Stomach (tissue), 9 donors: ENCODE data around the gene CLASP2. TPM values are rescaled to one million over a fixed set of nuclear protein-coding genes. Genes with fewer than 3 reads are reported as not detected.
"Not testable (repeated sequence)": the region's sequence is repeated elsewhere in the genome, so short reads cannot be mapped to it uniquely, and the experiment has no call there.

Experiments used
- DNase-seq, 2 donors: peaks; one replicate each; pipeline versions ENCODE4 v3.0.0 to v3.0.0-alpha.2; 2013 to 2019
- H3K27ac ChIP-seq, 5 donors: fragments of 200-600 bp in 4 of 5; sonication (generic) in 4 of 5; one replicate each; pipeline ENCODE4 v1.5.1; 2013 to 2019; ENCODE audit warnings: mild to moderate bottlenecking in 1 of 5, moderate library complexity in 1 of 5
- H3K27me3 ChIP-seq, 3 donors: fragments of 200-600 bp; sonication (generic); one replicate each; pipeline ENCODE4 v1.5.1; 2017 to 2019; ENCODE audit warnings: mixed run types in 1 of 3
- H3K36me3 ChIP-seq, 4 donors: fragments of 200-600 bp; sonication (generic); 1 replicate in 3 of 4; 2 replicates in 1 of 4; pipeline ENCODE4 v1.5.1; 2016 to 2019
- H3K4me1 ChIP-seq, 4 donors: fragments of 200-600 bp; sonication (generic); one replicate each; pipeline ENCODE4 v1.5.1; 2016 to 2019
- H3K4me3 ChIP-seq, 4 donors: fragments of 200-600 bp; sonication (generic) in 3 of 4; one replicate each; pipeline ENCODE4 v1.5.1; 2016 to 2019; ENCODE audit warnings: mild to moderate bottlenecking in 1 of 4
- H3K9me3 ChIP-seq, 4 donors: fragments of 200-600 bp; sonication (generic); one replicate each; pipeline ENCODE4 v1.5.1; 2016 to 2019
- CTCF ChIP-seq, 7 experiments: fragments of 450-650 bp in 4 of 7; fragments of 200-600 bp in 3 of 7; sonication (generic) in 3 of 7; IDR thresholded peaks; one replicate each; pipeline ENCODE4 v1.5.1; 2016 to 2019; ENCODE audit warnings: antibody characterized with exemption in 7 of 7, control low read depth in 2 of 7, mild to moderate bottlenecking in 1 of 7
- EP300 ChIP-seq: sonication (generic); formaldehyde crosslinking; IDR thresholded peaks from one replicate; pipeline ENCODE4 v1.6.1; 2017; ENCODE audit warnings: antibody characterized with exemption
- POLR2A ChIP-seq, 4 donors: fragments of 450-650 bp; IDR thresholded peaks; one replicate each; pipeline ENCODE4 v1.6.1; 2016; ENCODE audit warnings: antibody characterized with exemption in 4 of 4, control low read depth in 2 of 4, mild to moderate bottlenecking in 1 of 4, moderate library complexity in 1 of 4
- POLR2AphosphoS5 ChIP-seq, 3 donors: sonication (generic); formaldehyde crosslinking; IDR thresholded peaks; one replicate each; pipeline ENCODE4 v1.6.1; 2016; ENCODE audit warnings: antibody characterized with exemption in 3 of 3
- WGBS, 5 donors: extraction: QIAGEN DNeasy Blood & Tissue Kit in 3 of 5; methylation state at CpG; one replicate each; pipeline versions ENCODE4 v1.1.5 to v1.1.7; 2013 to 2018; 5-methylcytosine and 5-hydroxymethylcytosine counted together
- intact Hi-C: fragments of 100-400 bp; cut with DNase I; formaldehyde crosslinking; loops from one replicate; pipeline ENCODE4 v1.15.1; 2023; ENCODE audit warnings: low total_unique reads
- polyA plus RNA-seq, 3 donors: library from polyadenylated mRNA; stranded (reverse); fragments of 200-250 nt; gene quantifications; one replicate each; pipeline ENCODE4 v1.2.3, GENCODE V29; 2013
- small RNA-seq, 4 donors: library from RNA; depleted of rRNA; stranded (forward); fragments of <200 nt; gene quantifications; one replicate each; pipeline ENCODE3, GENCODE V24; 2016
- total RNA-seq, 5 donors: library from RNA; depleted of rRNA; stranded (reverse); fragments of >200 nt; gene quantifications; one replicate each; pipeline versions ENCODE4 v1.1.0 to v1.2.3, GENCODE V29; 2014 to 2016
- donor health status: healthy with polysubstance abuse.
- donor health status: Bipolar disorder and iron deficiency.
- donor health status: healthy.

CLASP2 gene
- total and polyA plus RNA-seq, 8 donors, result 6.3 to 136 (median 44.1) TPM

- Histone ChIP-seq H3K36me3 (no peaks in the 10 kb centered on the region), H3K27me3 (no peaks in the 10 kb centered on the region), H3K27ac (no peak overlapping the region), H3K9me3 (peaks cover 11 to 37% (median 24%) of the 10 kb centered on the region in 4 donors), H3K4me3 (no peak overlapping the region), H3K4me1 (no peaks in the 10 kb centered on the region)
- DNase-seq, result no peak
- intact Hi-C loops, result no loop called here
- TF ChIP-seq POLR2AphosphoS5 (IDR thresholded peaks at IDR 0.05) (no peak), CTCF (IDR thresholded peaks at IDR 0.05) (no peak), POLR2A (IDR thresholded peaks at IDR 0.05) (no peak), EP300 (no peak)
- 61 to 79% (median 71%) methylated on average over 1 to 2 of the region's 2 CpGs for WGBS, 5 donors
These were observed 261.3 kb downstream of the CLASP2 start for GRCh38 chr3:33456756-33457155.

- 96 to 98% (median 96%) methylated on average over 10 to 19 of the region's 19 CpGs for WGBS, 5 donors
- no peak for DNase-seq
- Histone ChIP-seq H3K36me3 (no peaks in the 10 kb centered on the region), H3K9me3 (peaks cover under 1 to 10% (median 7%) of the 10 kb centered on the region in 4 donors), H3K4me3 (no peak overlapping the region), H3K27me3 (no peaks in the 10 kb centered on the region), H3K4me1 (no peaks in the 10 kb centered on the region), H3K27ac (no peak overlapping the region)
- intact Hi-C loops, result no loop called here
- TF ChIP-seq CTCF (IDR thresholded peaks at IDR 0.05) (no peak), POLR2AphosphoS5 (IDR thresholded peaks at IDR 0.05) (no peak), EP300 (no peak)
These were observed 264.7 kb downstream of the CLASP2 start for GRCh38 chr3:33453331-33453761.

- 79 to 91% (median 89%) methylated on average over 1 of the region's 1 CpG for WGBS, 5 donors
- H3K4me3 ChIP-seq, H3K9me3 ChIP-seq, H3K27ac ChIP-seq, H3K36me3 ChIP-seq, H3K27me3 ChIP-seq, DNase-seq, H3K4me1 ChIP-seq, intact Hi-C loops: not testable (repeated sequence)
These were observed 266.1 kb downstream of the CLASP2 start for GRCh38 chr3:33451994-33452393.

GRCh38 chr3:33447958-33448357 lies 270.1 kb downstream of the CLASP2 start:
- H3K36me3 ChIP-seq, result no peaks in the 10 kb centered on the region
- intact Hi-C loops, result no loop called here
- H3K27me3 ChIP-seq, result no peaks in the 10 kb centered on the region
- H3K4me1 ChIP-seq, result no peaks in the 10 kb centered on the region
- DNase-seq, result no peak
- H3K27ac ChIP-seq, result no peak overlapping the region
- 93 to 98% (median 96%) methylated on average over 15 of the region's 15 CpGs for WGBS, 5 donors
- no peaks in the 10 kb centered on the region for H3K9me3 ChIP-seq
- no peak overlapping the region for H3K4me3 ChIP-seq
- no peak for TF ChIP-seq CTCF (IDR thresholded peaks at IDR 0.05)
- TF ChIP-seq POLR2A (IDR thresholded peaks at IDR 0.05), result no peak
- TF ChIP-seq EP300, result no peak
- no peak for TF ChIP-seq POLR2AphosphoS5 (IDR thresholded peaks at IDR 0.05)

- intact Hi-C loops, H3K9me3 ChIP-seq, H3K27me3 ChIP-seq, H3K4me1 ChIP-seq, H3K4me3 ChIP-seq, H3K36me3 ChIP-seq, DNase-seq, H3K27ac ChIP-seq: not testable (repeated sequence)
- 89 to 91% (median 90%) methylated on average over 7 of the region's 7 CpGs for WGBS, 5 donors
These were observed 270.8 kb downstream of the CLASP2 start for GRCh38 chr3:33447256-33447625.

Small RNAs within 50 kb of the gene (small RNA-seq; reads per million reads assigned to genes)
- 0 reads per million in 4 donors for gene COX6CP10
- gene RNA5SP128, result 0 to 0.46 (median 0) reads per million in 4 donors

Other genes with a start within 250 kb of the CLASP2 start
- 100 to 1,000 TPM in 4 of 5 donors, 10 to 100 TPM in 1; 33.9 to 243 (median 102) TPM for gene PDCD6IP, start 80.4 kb upstream of the CLASP2 start, total RNA-seq
- gene PDCD6IP, start 80.4 kb upstream of the CLASP2 start, polyA plus RNA-seq, result 10 to 100 TPM; 23.5 to 47.2 (median 32.4) TPM